ENCODE measurements around the gene KLHDC1.
"Not testable (repeated sequence)": the region's sequence is repeated elsewhere in the genome, so short reads cannot be mapped to it uniquely, and the experiment has no call there.

The KLHDC1 gene

GRCh38 chr14:49721733-49722435 is 29.0 kb downstream of the KLHDC1 start:
- not testable (repeated sequence) for DNase-seq (ENCODE audit: low read depth in 2 of 2)

- DNase-seq (ENCODE audit: low read depth in 2 of 2) = no peak
These were observed 34.3 kb downstream of the KLHDC1 start for GRCh38 chr14:49727171-49727570.

- DNase-seq (ENCODE audit: low read depth in 2 of 2) = no peak
These were observed 40.0 kb downstream of the KLHDC1 start for GRCh38 chr14:49732896-49733295.

DNA sequence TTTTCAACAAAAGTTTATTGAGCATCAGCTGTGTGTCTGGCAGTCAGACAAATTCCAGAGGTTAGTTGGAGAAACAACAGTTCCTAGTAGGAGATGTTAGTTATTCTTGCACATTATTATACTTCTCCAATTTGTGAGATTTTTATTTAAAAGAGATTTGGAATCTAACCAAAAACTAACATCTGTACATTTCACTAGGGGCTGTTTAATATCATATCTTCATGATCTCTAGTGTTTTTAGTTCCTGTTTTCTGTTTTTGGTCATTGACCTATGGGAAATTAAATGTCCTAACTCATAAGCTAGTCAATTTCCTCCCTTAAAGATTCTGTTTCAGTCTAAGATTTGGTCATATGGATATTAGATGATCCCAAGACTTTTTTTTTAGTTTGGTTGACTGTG is 40.9 kb downstream of the KLHDC1 start:
- DNase-seq (ENCODE audit: low read depth in 2 of 2) = no peak

DNA sequence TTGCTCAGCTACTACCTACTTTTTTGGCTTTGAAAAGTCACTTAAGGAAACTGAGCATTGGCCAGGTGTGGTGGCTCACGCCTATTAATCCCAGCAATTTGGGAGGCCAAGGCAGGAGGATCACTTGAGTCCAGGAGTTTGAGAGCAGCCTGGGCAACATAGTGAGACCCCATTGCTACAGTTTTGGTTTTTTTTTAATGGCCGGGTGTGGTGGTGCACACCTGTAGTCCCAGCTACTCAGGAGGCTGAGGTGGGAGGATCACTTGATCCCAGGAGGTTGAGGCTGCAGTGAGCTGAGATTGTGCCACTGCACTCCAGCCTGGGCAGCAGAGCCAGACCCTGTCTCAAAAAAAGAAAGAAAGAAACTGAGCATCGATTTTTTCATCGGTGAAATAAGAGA is 42.7 kb downstream of the KLHDC1 start:
- not testable (repeated sequence) for DNase-seq (ENCODE audit: low read depth in 2 of 2)

DNA sequence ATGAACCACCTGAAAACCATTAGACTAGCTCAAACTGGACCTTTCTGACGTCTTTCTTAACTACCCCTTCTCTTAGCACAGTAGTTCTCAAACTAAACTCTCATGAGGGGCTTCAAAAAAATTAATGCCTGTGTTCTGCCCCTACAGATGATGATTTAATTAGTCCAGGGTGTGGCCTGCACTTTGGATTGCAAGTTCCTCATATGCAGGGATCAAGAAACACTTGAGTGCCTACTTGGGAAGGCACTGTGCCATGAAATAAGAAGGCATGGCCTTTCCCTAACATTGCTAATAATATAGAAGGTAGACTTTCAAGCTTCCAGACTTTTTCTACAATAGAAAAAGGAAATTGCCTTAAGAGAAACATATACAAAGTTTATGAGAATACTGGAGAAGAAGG is 52.3 kb downstream of the KLHDC1 start:
- no peak for DNase-seq (ENCODE audit: low read depth in 2 of 2)

- not testable (repeated sequence) for DNase-seq (ENCODE audit: low read depth in 2 of 2)
These were observed 53.6 kb downstream of the KLHDC1 start for GRCh38 chr14:49746476-49746875.

DNA sequence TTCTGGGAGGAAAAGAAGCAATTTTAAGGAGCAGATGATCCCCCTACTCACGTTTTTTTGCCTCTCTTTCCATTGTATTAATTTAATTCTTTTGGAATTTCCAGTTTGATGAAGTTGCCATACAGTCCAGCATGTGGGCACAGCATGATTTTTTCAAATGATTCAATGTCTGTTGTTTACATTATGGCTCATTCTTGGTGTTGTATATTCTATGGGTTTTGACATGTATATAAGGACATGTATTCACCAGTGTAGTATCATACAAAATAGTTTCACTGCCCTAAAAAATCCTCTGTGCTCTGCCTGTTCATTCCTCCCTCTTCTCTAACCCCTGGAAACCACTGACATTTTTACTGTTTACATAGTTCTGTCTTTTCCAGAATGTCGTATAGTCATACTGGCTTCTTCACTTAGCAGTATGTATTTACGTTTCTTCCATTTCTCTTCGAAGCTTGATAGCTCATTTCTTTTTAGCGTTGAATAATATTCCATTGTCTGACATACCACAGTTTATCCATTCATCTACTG is 61.7 kb downstream of the KLHDC1 start:
- no peak for DNase-seq (ENCODE audit: low read depth in 2 of 2)

- no peak for DNase-seq (ENCODE audit: low read depth in 2 of 2)
These were observed 62.5 kb downstream of the KLHDC1 start for GRCh38 chr14:49755378-49755777.

DNA sequence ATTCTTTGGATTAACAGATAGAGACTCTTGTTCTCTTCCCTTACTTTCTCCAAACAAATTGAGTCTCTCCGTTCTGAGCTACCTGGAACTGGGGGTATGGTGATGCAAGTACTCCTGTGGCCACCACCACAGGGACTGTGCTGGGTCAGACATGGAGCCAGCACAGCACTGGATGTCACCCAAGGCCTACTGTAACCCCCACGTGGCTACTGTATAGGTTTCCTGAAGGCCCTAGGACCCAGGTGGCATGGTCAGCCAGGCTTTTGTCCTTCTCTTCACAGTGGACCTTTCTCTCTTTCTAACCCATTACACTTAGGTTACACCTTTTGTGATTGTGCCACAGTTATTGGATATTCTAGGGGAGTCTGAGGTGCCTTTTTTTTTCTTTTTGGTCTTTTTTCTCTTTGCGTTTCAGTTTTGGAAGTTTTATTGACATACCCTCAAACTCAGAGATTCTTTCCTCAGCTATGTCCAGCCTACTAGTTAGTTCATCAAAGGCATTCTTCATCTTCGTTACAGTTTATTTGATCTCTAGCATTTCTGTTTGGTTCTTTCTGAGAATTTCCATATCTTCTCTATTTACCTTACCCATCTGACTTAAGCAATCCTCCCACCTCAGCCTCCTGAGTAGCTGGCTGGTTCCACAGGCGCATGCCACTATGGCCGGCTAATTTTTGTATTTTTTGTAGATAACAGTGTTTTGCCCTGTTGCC is 69.1 kb downstream of the KLHDC1 start:
- DNase-seq (ENCODE audit: low read depth in 2 of 2) = no peak

- DNase-seq (ENCODE audit: low read depth in 2 of 2) = no peak
These were observed 73.9 kb downstream of the KLHDC1 start for GRCh38 chr14:49766839-49767238.

DNA sequence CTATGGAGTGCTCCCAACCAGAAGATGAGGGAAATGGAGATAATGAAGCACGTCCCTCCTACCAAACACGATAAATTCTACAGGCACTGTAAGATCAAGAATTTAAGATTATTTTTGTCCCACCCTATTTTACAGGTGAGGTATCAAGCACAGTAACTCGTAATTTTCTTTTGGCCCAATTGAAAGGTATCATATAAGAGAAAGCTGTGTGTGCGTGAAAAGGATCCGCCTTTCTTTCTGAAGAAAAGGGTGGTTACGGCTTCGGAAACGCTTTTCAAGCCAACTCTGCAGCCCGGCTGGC is 74.3 kb downstream of the KLHDC1 start:
- no peak for DNase-seq (ENCODE audit: low read depth in 2 of 2)

- peak; percentile 74 to 79 for DNase-seq (ENCODE audit: low read depth in 2 of 2)
These were observed 74.8 kb downstream of the KLHDC1 start, which contains the start of gene KLHDC2 for GRCh38 chr14:49767571-49768300. KLHDC2 (plus strand) TSS chr14:49768153; CDS start chr14:49768469, 316 bp downstream.

DNA sequence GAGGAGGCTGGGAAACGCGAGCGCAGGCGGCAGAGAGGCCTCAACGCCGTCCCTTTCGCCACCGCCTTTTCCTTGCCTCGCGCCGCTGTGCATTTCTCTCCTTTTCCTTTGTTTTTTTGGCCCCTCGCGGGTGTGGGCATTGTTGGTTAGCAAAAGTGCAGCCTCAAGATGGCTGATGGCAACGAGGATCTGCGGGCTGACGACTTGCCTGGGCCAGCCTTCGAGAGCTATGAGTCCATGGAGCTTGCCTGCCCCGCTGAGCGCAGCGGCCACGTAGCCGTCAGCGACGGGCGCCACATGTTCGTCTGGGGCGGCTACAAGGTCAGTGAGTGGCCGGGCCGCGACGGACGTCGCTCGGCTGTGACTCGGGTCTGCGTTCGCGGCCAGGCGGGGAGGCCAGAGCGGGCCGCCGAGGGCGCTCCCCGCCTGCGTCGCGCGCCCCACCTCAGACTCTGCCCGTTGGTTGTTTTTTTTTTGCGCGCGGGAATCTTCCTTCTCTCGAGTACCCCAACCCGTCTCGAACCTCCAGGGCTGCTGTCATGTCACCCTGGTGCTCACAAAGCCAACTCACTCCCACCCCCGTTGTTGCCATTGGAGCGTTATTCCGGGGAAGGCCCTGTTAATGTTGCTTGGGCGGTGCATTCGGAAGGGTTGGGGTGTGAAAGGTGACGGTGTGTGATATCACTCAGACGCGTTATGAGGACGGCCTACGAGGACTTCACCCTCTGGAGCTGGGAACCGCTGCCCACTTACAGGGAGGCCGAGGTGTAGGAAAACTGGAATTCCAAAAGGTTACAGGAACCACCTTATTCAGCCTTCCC is 75.6 kb downstream of the KLHDC1 start:
- peak; percentile 28 to 57 for DNase-seq (ENCODE audit: low read depth in 2 of 2)

- no peak for DNase-seq (ENCODE audit: low read depth in 2 of 2)
These were observed 76.3 kb downstream of the KLHDC1 start for GRCh38 chr14:49769171-49769570.

DNA sequence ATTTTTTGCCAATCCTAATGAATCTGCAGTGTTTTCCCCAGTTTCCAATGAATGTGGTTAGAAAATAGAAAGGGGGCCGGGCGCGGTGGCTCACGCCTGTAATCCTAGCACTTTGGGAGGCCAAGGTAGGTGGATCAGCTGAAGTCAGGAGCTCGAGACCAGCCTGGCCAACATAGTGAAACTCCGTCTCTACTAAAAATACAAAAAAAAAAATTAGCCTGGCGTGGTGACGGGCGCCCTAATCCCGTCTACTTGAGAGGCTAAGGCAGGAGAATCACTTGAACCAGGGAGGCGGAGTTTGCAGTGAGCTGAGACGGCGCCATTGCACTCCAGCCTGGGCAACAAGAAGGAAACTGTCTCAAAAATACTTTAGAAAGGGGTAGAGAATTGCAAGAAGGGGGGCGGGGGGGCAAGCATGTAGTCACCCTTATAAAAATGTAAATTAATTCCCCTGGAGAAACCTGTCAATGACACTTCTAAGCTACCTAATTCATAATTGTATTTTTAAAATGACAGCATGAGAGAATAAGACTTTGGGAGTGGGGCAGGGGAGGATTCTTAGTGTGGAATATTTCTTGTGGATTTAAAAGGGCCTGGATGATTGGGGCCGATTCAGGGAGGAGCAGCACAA is 76.8 kb downstream of the KLHDC1 start:
- no peak for DNase-seq (ENCODE audit: low read depth in 2 of 2)

DNA sequence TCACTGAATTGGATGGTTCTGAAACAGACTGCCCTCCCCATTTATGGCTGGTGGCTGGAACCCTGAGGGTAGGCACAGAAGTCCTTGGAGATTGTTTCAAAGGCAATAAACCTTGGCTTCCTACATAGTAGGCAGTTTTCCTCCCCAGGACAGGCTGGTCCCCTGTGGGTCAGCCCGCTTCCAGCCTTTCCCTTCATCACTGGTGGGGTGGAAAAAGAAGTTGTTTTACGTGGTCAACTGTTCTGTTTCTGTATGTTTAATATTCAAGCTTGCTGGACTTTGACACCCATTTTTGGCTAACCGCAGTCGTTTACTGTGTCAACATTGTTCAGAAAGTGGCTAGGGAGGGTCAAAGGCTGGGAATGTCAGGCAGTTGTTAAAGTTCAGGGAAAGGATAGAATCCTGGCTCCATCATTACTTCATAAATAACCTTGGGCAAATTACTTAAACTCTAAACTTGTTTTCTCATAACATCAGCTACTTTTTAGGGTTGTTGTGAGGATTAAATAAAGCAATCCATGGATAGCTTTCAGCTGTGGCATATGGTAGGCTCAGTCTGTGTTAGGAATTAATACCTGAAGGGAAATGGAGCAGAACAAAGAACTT is 77.4 kb downstream of the KLHDC1 start:
- no peak for DNase-seq (ENCODE audit: low read depth in 2 of 2)

DNA sequence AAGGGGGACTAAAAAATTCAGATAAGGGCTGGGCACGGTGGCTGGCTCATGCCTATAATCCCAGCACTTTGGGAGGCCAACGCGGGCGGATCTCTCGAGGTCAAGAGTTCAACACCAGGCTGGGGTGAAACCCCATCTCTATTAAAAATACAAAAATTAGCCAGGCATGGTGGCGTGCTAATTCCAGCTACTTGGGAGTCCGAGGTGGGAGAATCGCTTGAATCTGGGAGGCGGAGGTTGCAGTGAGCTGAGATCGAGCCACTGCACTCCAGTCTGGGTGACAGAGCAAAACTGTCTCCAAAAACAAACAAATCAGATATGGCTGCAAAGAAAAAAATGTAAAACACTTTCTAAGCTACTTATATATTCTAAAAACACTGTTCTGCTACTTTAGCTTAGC is 78.8 kb downstream of the KLHDC1 start:
- not testable (repeated sequence) for DNase-seq (ENCODE audit: low read depth in 2 of 2)

- DNase-seq (ENCODE audit: low read depth in 2 of 2) = no peak
These were observed 81.2 kb downstream of the KLHDC1 start for GRCh38 chr14:49774106-49774505.

DNA sequence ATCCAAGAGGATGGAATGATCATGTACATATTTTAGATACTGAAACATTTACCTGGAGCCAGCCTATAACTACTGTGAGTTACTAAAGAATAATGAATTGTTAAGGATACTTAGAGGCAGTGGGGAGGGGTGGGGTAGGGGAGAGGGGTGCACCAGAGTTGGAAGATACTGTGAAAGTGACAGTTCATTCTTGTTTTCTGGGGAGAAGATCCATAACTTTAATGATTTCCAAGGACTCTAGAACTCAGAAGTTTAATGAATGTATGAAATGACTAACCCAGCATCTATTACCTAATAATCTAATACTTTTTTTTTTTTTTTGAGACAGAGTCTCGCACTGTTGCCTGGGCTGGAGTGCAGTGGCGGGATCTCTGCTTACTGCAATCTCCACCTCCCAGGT is 85.5 kb downstream of the KLHDC1 start:
- DNase-seq (ENCODE audit: low read depth in 2 of 2) = no peak

- DNase-seq (ENCODE audit: low read depth in 2 of 2) = not testable (repeated sequence)
These were observed 88.1 kb downstream of the KLHDC1 start for GRCh38 chr14:49781040-49781439.
